GM11168 (cell line): ENCODE results near the gene NOS3.

Experiments
- in situ Hi-C: fragments of 300-500 bp; cut with MboI; formaldehyde crosslinking; loops from one replicate; pipeline ENCODE4 v1.12.0; 2022; ENCODE audit warnings: low sequenced_read_pairs; ENCODE audit not compliant: unreplicated experiment

Gene NOS3

GRCh38 chr7:150951521-150951920 is 39.3 kb upstream of the NOS3 start:
- in situ Hi-C loops, result no loop called here

- in situ Hi-C loops, result no loop called here
Measured at GRCh38 chr7:150952331-150953050, 38.3 kb upstream of the NOS3 start.

- in situ Hi-C loops, result no loop called here
Measured at GRCh38 chr7:150953061-150953997, 37.5 kb upstream of the NOS3 start.

GRCh38 chr7:150954201-150954985 is 36.4 kb upstream of the NOS3 start:
- in situ Hi-C loops, result no loop called here

- in situ Hi-C loops, result no loop called here
Measured at GRCh38 chr7:150954986-150955518, 35.8 kb upstream of the NOS3 start.

GRCh38 chr7:150955519-150956394 is 35.1 kb upstream of the NOS3 start:
- in situ Hi-C loops, result no loop called here

- in situ Hi-C loops, result no loop called here
Measured at GRCh38 chr7:150956395-150957132, 34.3 kb upstream of the NOS3 start.

- in situ Hi-C loops, result no loop called here
Measured at GRCh38 chr7:150957133-150958020, 33.4 kb upstream of the NOS3 start.

GRCh38 chr7:150958062-150958552 is 32.7 kb upstream of the NOS3 start:
- in situ Hi-C loops, result no loop called here

- in situ Hi-C loops, result no loop called here
Measured at GRCh38 chr7:150958597-150958996, 32.2 kb upstream of the NOS3 start.

- in situ Hi-C loops, result no loop called here
Measured at GRCh38 chr7:150959081-150959480, 31.7 kb upstream of the NOS3 start.

- in situ Hi-C loops, result no loop called here
Measured at GRCh38 chr7:150959739-150960734, 30.8 kb upstream of the NOS3 start.

- in situ Hi-C loops, result no loop called here
Measured at GRCh38 chr7:150961510-150962289, 29.1 kb upstream of the NOS3 start.

- in situ Hi-C loops, result no loop called here
Measured at GRCh38 chr7:150962290-150962552, 28.6 kb upstream of the NOS3 start.

- in situ Hi-C loops, result no loop called here
Measured at GRCh38 chr7:150962553-150963399, 28.0 kb upstream of the NOS3 start.
